DMS53 treated with DMSO at 0.1 percent for 48 hours (cell line): ENCODE results near the gene PCYOX1L.

Source experiments
- DNase-seq: peaks from one replicate; lab custom pipeline; 2025; ENCODE audit not compliant: unreplicated experiment; lab: John Stamatoyannopoulos, UW

PCYOX1L gene

DNA sequence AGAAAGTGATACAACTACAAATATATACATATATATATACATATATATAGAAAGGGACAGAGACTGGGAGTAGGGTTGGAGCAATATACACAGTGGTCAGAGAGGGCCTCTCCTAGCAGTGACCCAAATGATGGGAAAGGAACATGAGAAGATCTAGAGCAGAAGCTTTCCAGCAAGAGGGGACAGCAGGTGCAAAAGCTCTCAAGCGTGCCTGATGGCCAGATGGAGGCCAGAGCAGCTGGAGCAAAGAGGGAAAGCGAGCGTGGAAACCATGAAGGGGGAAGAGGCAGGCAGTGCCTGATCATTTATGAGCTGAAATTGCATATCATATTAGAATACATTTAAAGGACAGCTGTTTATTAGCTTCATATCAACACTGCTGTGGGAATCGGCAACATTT, 20.1 kb upstream of the PCYOX1L start:
- DNase-seq, result peak; percentile 94

DNA sequence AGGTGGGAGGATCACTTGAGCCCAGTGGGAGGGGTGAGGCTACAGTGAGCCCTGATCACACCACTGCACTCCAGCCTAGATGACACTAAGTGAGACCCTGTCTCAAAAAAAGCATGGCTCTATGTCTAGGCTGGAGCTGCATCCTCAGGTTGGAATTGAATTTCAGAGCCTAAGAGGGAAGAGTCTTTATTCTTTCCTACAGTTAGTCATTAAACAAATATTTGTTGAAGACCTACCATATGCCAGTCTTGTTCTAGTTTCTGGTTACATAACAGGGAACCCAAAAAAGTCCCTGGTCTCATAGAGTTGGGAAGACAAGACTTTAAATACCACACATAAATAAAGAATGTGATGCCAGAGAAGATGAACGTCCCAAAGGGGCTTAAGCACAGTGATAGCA, 19.5 kb upstream of the PCYOX1L start:
- peak; percentile 95 for DNase-seq

DNA sequence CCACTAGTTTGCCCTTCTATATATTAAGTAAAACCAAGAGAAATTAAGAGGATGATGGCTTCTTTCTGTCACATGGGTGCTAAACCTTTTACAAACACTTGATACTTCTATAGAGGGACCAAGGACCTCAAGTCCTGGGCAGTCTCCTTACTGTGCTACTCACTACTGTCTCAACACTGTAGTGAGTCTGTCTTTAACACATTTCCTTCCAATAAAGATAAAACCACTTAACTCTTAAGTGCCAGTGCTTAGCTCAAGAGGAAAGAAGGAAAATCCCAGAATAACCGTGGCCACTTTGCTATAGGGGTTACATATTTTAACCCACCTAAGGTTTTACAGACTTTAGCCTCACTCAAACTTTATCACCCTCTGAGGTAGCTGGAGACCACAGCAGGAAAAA, 16.9 kb upstream of the PCYOX1L start:
- DNase-seq, result no peak

DNA sequence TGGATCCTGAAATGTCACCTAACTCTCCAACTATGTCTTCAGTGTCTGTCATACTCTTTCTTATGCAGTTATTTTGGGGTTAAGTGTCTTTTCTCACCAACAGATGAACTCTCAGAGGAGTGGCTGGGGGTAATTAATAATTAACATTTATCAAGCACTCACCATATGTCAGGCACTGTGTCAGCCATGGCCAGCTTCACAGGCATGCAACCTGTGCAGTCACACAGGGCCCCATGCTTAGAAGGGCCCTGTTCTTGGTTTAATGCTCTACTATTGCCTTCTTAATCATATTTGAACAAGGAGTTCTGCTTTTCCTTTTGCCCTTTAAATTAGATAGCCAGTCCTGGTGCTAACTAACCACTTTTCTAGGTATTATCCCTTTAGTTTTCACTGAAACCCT, 16.0 kb upstream of the PCYOX1L start:
- DNase-seq, result peak; percentile 39

DNA sequence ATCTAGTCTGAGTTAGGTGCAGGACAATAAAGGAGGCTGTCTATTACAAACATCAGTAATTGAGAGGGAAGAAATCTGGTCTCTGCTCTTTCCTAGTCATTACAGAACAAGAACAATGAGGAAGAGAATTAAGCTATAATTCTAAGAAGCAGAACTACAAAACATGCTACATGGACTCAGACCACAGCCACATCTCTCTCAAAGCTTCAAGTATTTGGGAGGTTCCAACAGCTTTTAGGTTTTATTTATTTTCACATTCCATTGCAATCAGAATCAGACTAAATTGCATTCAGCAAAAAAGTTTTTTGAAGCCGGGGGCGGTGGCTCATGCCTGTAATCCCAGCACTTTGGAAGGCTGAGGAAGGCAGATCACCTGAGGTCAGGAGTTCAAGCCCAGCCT, 13.7 kb upstream of the PCYOX1L start:
- no peak for DNase-seq

DNA sequence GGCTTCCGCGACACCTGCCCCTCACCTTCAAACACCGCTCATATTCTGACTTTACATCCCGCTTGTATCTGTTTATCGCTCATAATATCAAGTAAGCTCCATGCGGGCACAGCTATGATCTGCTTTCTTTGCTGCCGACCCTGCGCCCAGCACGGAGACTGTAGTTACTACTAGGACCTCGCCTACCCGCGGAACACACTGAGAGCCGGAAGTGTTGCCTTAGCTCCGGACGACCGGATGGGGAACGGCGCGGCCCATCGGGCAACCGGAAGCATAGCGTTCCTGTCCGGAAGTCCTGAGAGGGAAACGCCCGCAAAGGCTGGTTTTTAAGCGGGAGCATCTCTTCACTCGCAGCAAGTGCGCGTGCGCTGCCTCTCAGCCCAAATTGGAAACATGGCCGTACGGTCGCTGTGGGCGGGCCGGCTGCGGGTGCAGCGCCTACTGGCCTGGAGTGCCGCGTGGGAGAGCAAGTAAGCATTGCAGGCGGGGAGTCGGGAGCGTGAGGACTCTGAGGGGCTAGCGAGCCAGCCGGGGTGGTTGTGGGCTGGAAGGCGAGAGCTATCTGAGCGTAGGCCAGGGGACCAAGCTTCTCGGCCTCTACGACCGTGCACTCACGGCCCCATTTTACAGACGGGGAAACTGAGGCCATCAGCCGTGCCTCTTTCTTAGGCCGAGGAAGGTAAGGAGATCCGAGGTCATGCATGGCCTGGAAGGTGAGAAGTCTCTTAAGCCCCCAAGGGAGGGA, 12.5 kb upstream of the PCYOX1L start, which contains the start of gene GRPEL2:
Gene GRPEL2, plus strand, starts transcription at position 353 of the 745 bp plus-strand sequence. Its CDS starts 41 bp downstream, at position 394.
- DNase-seq, result peak; percentile 96

DNA sequence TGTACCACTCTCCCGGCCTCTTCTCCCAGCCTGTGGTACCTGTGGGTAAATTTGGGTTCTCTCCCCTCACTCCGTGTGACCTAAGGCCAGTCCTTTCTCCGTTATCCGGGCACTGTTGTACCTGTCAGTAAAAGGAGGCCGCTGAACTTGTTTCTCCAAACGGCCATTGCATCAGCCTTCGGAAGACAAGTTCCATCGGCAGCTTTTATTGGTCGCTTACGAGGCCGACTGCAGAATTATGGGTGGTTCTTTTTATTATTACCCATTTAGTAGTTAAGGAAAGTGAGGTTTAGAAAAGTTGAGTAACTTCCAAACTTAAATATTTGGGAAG, 12.0 kb upstream of the PCYOX1L start:
- DNase-seq, result no peak

DNA sequence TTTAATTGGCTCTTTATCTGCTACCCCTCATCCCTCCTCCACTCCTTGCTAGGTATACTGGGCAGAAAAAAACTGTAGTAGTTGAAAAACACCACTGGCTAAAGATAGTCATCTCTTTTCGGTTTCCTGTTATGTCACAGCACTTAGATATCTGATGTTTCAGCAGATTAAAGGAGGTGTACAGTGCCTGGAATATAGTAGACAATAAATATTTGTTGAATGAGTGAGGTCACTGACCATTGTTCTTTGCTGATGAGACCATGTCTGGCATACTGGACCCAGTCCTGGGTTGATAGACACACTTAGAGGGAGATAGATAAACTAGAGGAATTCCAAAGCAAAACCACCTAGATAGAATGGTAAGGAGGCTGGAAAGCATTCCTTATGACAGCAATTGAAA, 9.3 kb upstream of the PCYOX1L start:
- DNase-seq, result no peak

DNA sequence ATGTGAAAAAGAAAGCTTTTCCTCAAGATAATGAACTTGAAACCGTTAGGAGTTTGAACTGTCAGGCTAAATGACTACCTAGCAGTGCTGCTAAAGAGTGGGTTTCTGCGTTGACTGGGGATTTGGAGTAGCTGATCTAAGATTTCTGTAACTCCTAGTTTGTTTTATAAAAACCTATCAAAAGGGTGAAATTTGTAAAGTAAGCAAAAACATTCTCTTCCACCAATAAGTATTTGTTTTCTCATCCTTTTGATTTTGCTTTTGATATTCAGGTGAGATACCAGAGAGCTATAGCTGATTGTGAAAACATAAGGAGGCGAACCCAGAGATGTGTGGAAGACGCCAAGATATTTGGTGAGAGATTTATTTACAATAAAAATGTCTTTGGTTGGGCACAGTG, 8.5 kb upstream of the PCYOX1L start:
- DNase-seq, result no peak

DNA sequence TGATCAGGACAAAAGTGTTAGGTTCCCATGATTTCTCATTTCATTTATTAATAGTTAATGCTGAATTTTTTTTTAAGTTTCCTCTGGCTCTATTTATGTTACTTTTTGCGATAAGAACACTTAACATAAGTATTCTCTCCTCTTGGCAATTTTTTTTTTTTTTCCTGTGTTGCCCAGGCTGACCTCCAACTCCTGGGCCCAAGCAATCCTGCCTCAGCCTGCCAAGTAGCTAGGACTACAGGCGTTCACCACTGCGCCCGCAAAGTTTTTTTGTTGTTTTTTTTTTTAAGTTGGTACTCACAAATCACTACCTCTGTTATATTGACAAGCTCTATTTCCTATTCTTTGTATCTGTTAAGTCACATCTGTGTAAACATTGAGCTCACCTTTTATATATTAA, 5.7 kb upstream of the PCYOX1L start:
- DNase-seq, result no peak

DNA sequence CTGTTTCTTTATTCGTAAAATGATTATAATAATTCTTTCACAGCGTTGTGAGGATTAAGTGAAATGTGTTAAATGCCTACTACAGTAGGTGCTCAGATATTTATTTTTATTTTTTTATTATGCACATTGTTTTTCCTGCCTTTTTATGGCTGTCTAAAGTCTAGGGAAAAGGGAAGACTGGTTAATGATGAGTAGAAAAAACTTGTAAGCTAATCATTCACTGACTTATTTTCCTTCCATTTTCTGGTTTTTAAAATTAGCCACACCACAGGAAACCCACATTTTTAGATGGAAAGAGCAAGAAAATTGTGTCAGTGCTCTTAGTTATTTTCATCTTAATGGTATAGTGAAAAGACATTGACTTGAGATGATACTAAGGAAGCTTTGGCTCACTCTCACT, 3.9 kb upstream of the PCYOX1L start:
- no peak for DNase-seq

DNA sequence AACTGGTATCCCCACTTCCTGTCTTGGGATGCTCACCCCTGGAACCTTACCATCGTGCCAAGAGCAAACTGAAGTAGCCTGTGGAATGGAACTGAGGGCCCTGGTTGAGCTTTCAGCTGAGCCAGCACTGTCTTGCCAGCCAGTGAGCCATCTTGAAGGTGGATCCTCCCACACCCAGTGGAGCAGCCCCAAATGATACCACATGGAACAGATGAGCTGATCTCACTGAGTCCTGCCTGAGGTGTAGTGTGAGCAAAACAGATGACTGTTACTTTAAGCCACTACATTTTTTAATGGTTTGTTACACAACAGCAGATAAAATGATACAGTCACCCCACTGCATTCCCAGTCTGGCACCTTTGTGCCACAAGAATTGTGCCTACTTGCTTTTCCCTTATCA, 2.2 kb upstream of the PCYOX1L start:
- DNase-seq, result no peak

DNA sequence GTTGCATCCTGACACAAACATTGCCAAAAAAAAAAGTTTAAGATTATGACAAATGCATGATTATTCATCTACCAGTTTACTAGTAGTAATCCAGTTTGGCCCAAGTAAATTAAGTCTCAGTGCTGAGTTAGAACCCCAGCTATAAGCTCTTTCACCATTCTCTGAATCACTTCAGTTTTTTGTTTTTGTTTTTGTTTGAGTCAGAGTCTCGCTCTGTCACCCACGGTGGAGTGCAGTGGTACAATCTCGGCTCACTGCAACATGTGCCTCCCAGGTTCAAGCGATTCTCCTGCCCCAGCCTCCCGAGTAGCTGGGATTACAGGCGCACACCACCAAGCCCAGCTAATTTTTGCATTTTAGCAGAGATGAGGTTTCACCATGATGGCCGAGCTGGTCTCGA, 1.5 kb upstream of the PCYOX1L start:
- DNase-seq, result no peak

DNA sequence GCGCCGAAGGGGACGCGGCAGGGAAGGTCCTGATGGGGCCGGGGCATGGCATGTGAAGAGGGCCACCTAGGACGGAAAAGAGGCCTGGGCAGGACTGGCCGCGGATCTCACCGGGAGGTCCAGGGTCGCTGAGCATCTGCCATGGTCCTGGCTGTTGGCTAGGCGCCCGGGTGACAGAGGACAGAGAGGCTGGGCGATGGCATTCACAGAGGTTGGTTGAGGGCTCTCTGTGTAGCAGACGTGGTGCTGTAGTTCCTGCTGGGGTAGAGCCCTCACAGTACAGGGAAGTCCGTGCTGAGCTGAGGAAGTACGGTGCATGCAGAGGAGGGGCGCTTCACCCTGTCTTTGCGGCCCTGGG, 427 bp downstream of the PCYOX1L start:
- DNase-seq, result peak; percentile 13

DNA sequence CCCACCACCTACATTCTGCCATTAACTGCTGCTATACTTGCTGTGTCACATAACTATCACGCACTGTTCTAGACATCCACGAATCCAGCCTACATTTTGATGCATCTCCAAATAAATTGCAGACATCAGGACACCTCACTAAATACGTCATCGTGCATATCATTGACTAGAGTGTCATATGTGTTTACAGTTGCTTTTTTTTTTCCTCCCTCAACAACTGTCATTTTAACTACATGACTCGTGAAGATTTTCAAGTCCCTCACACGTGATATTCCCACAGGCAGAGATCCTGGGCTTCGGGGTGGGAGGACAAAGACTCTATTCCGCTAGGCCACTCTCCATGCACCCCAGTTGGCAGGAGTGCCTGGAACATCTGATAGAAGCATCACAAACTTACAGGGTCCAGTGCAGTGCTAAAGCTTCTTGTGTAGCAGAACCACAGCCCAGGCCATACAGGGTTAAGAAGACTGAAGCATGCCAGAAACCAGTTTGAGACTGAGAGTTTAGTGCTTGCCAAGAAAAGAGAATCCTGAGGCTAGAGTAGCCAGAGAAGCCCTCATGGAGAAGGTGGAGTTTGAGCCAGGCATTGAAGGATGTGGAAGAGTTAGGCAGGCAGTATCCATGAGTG, 1.1 kb downstream of the PCYOX1L start:
- no peak for DNase-seq

DNA sequence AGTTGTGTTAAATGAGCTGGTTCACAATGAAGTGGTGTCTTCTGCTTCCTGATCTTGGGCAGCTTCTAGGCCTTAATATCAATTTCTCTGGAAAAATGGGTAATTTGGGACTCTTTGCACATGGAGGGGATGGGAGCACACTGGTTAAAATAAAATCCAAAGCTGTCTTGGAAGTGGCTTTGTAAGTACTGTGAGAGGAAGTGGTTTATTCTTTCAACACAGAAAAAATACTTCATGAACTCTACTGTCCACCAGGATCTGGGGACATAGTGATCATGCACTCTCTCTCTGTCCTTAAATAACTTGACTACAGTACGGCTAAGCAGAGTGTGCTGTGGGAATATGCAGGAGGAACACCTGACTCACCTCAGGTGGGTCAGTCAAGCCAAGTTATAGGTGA, 2.4 kb downstream of the PCYOX1L start:
- DNase-seq, result no peak

DNA sequence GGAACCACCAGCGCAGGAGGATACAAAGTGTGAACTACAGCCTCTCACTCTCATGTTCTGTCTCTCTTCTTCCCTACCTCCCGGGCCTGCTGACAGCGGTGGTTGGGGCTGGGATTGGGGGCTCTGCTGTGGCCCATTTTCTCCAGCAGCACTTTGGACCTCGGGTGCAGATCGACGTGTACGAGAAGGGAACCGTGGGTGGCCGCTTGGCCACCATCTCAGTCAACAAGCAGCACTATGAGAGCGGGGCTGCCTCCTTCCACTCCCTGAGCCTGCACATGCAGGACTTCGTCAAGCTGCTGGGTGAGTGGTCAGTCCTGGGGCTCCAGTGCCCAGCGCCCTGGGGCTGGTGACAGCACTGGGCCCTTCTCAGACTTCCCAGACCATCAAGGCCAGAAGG, 4.7 kb downstream of the PCYOX1L start:
- DNase-seq, result no peak

DNA sequence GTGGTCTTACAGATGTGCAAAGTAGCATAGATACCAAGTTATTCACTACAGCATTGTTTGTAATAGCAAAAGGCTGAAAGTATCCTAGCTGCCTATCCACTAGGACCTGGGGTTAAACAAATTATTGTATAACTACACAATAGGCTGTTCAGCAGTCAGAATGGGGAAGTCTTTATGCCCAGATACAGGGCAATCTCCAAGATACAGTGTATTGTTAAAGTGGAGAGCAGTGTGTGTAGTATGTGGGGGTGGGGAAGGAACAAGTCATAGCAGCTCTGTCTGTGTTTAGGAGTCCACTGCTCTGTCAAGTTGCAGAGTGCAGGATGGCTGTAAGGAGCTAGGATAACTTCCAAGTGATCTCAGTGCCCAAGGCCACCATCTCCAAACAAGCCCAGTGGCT, 5.5 kb downstream of the PCYOX1L start:
- DNase-seq, result no peak

DNA sequence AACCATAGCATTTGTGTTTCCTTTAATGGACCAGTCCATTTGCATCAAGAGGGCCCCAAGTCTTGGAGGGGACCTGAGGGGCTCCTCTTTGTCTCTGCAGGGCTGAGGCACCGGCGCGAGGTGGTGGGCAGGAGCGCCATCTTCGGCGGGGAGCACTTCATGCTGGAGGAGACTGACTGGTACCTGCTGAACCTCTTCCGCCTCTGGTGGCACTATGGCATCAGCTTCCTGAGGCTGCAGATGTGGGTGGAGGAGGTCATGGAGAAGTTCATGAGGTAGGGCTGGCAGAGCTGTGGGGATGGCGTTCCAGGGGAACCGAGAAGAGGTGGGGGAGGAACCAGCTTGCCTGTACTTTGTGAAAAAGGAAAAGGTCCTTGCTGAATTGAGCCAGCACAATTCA, 6.1 kb downstream of the PCYOX1L start:
- no peak for DNase-seq

DNA sequence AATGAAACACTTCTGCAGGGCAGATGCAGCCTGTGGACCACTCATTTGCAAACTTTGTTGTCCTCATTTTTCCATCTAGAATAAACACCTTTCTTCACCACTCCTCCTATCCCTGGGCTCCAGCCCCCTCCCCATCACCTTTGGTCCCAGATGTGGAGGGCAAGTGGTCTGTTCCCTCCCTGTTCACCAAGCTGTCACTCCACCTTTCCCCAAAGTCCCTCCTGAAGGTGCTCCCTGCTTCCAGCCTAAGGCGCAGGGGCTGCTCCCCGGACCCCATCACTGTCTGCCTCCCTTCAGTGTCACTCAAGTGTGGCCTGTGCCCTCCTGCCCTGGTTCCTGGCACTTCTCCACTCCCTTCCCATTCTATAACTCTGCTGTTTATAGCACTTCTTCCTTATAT, 6.9 kb downstream of the PCYOX1L start:
- DNase-seq, result no peak

DNA sequence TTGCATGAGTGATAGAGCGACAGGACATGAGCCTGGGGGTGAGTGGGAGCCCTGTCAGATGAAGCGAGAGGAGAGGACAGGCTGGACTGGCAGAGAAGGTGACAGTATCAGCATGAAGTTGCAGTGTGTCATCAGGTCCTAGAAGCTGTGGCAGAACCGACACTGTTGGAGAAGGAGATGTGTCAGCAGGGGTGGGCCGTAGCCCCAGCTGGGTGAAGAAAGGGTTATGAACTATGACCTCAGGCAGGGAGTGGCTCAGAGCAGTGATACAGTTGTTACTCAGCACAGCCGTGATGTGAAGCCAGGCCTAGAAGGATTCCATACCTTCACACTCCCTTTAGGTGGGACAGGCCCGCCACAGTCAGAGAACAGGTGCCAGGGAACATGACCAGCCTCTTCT, 7.6 kb downstream of the PCYOX1L start:
- no peak for DNase-seq

DNA sequence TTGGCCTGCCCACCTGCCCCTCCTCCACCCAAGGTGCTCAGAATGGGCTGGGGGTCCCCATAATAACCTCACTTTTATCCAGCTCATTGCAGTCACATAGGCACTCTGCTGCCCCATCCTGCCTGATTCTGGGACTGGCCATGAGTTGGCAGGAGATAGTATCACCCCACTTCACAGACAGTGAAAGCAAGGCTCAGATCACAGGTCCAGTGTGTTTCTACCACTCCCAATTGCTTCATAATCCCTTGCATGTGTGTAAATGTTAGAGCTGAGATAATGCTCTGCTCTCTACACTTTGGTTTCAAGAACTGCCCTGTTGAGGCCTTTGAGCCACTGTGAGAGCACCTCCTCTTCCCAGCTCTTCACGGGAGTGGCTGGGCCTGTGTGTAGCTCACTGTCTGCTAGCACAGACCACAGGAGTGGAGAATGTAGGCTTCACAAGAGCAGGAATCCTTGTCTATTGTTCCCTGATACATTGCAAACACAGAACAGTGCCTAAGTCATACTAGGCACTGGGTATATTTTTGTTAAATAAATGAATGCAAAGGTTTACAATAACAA, 8.4 kb downstream of the PCYOX1L start:
- DNase-seq, result no peak
